HPDE6-E6E7 (cell line): Measurements from ENCODE around the gene SERP2.
"Not testable (repeated sequence)": the region's sequence is repeated elsewhere in the genome, so short reads cannot be mapped to it uniquely, and the experiment has no call there.

Experiments used
- DNase-seq: peaks from one replicate; pipeline ENCODE4 v3.0.0; 2011; ENCODE audit warnings: missing footprints; ENCODE audit errors: extremely low spot score

SERP2 gene

GRCh38 chr13:44373601-44374347 lies at the start of gene SERP2:
SERP2 (plus strand) TSS chr13:44373824; CDS start chr13:44374026, 202 bp downstream.
- no peak for DNase-seq

GRCh38 chr13:44326961-44327360 lies 46.7 kb upstream of the SERP2 start:
- DNase-seq = no peak

GRCh38 chr13:44329041-44329440 lies 44.6 kb upstream of the SERP2 start:
- DNase-seq = not testable (repeated sequence)

- no peak for DNase-seq
Observed at GRCh38 chr13:44329909-44330545, 43.6 kb upstream of the SERP2 start.

GRCh38 chr13:44331446-44331845 lies 42.2 kb upstream of the SERP2 start:
- no peak for DNase-seq

GRCh38 chr13:44331912-44332851 lies 41.4 kb upstream of the SERP2 start:
- no peak for DNase-seq

GRCh38 chr13:44333950-44334655 lies 39.5 kb upstream of the SERP2 start:
- no peak for DNase-seq

GRCh38 chr13:44334751-44335150 lies 38.9 kb upstream of the SERP2 start:
- no peak for DNase-seq

GRCh38 chr13:44336934-44337333 lies 36.7 kb upstream of the SERP2 start:
- no peak for DNase-seq

- DNase-seq = no peak
Observed at GRCh38 chr13:44337581-44337980, 36.0 kb upstream of the SERP2 start.

- DNase-seq = no peak
Observed at GRCh38 chr13:44340508-44340907, 33.1 kb upstream of the SERP2 start.

GRCh38 chr13:44342741-44343140 lies 30.9 kb upstream of the SERP2 start:
- DNase-seq = no peak

- no peak for DNase-seq
Observed at GRCh38 chr13:44346534-44346933, 27.1 kb upstream of the SERP2 start.

- DNase-seq = no peak
Observed at GRCh38 chr13:44347301-44347700, 26.3 kb upstream of the SERP2 start.

GRCh38 chr13:44347949-44348348 lies 25.7 kb upstream of the SERP2 start:
- no peak for DNase-seq

- DNase-seq = no peak
Observed at GRCh38 chr13:44350775-44351504, 22.7 kb upstream of the SERP2 start.

GRCh38 chr13:44351505-44351854 lies 22.1 kb upstream of the SERP2 start:
- DNase-seq = no peak

GRCh38 chr13:44352202-44352601 lies 21.4 kb upstream of the SERP2 start:
- DNase-seq = no peak

GRCh38 chr13:44352671-44353070 lies 21.0 kb upstream of the SERP2 start:
- DNase-seq = no peak

- DNase-seq = no peak
Observed at GRCh38 chr13:44354331-44354730, 19.3 kb upstream of the SERP2 start.

- DNase-seq = no peak
Observed at GRCh38 chr13:44354884-44355283, 18.7 kb upstream of the SERP2 start.
